ENCODE measurements around the gene ATG4C. TPM values are rescaled to one million over a fixed set of nuclear protein-coding genes. Genes with fewer than 3 reads are reported as not detected.
"Not testable (repeated sequence)": the region's sequence is repeated elsewhere in the genome, so short reads cannot be mapped to it uniquely, and the experiment has no call there.

ATG4C gene
- total RNA-seq, 1 donor from 2014 or later = 7.3 TPM

DNA sequence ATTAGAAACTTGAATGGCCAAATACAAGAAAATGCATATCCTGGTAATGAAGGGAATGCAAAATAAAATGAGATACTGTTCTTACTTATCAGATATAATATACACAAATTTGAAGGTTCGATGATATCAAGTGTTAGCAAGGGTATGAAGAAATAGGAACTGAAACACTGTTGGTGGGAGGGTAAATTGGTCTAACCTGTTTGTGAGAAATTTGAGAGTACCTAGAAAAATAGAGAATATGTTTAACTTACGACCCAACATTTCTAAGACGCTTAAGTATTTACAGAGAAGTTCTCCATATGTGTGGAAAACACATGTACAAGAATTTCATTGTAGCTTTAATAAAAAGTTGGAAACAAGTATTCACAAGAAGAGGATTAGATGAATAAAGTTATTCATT, 25.9 kb downstream of the ATG4C start:
- H3K4me1 Mint-ChIP-seq (ENCODE audit: unreplicated experiment) = no peaks in the 10 kb centered on the region
- DNase-seq (ENCODE audit: low spot score) = no peak
- H3K27ac Mint-ChIP-seq (ENCODE audit: unreplicated experiment) = no peak overlapping the region
- H3K4me3 Mint-ChIP-seq (ENCODE audit: unreplicated experiment) = no peak overlapping the region
- H3K36me3 Mint-ChIP-seq (ENCODE audit: low read depth, unreplicated experiment) = peaks cover 4% of the 10 kb centered on the region
- H3K27me3 Mint-ChIP-seq (ENCODE audit: unreplicated experiment) = no peaks in the 10 kb centered on the region
- H3K9me3 Mint-ChIP-seq (ENCODE audit: unreplicated experiment) = no peaks in the 10 kb centered on the region
- TF ChIP-seq, protein P1, sequence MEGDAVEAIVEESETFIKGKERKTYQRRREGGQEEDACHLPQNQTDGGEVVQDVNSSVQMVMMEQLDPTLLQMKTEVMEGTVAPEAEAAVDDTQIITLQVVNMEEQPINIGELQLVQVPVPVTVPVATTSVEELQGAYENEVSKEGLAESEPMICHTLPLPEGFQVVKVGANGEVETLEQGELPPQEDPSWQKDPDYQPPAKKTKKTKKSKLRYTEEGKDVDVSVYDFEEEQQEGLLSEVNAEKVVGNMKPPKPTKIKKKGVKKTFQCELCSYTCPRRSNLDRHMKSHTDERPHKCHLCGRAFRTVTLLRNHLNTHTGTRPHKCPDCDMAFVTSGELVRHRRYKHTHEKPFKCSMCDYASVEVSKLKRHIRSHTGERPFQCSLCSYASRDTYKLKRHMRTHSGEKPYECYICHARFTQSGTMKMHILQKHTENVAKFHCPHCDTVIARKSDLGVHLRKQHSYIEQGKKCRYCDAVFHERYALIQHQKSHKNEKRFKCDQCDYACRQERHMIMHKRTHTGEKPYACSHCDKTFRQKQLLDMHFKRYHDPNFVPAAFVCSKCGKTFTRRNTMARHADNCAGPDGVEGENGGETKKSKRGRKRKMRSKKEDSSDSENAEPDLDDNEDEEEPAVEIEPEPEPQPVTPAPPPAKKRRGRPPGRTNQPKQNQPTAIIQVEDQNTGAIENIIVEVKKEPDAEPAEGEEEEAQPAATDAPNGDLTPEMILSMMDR (IDR thresholded peaks at IDR 0.05; ENCODE audit: unreplicated experiment) = no peak

DNA sequence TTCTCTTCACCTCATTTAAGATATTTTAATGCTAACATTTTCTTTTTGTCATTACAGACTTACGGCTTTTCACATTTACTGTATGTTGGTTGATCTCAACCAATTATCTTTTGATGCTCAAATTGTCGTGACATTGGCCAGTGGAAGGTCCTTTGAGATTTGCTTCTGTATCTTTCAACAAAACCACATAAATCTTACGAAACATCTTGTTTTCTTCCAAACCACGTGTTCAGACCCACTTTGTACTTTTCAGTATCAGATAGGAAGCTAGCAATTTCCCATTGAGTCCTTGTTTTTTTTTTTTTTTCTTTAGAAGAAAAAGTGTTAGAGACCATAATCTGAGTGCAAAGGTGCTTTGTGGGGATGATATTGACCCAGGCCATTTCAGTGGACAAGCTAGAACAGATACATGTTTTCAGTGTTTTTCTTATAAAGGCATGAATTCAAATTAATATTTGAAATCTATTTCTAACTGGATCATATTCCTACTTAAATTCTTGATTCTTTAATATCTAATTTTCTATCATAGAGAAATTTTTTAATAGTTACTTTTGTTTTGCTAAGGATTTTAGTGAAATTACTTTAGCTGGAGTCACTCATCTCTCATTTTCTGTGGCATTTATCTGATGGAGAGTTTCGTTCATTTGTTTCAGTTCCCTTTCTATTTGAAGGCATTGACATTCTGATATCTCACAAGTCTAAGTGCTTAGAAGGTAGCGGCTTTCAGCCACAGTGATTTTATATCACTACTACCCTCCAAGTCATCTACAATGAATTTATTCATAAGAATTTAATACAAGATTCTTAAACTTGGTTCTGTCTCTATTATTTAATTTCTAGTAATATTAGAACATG, 26.7 kb downstream of the ATG4C start:
- DNase-seq (ENCODE audit: low spot score) = no peak
- no peaks in the 10 kb centered on the region for H3K4me1 Mint-ChIP-seq (ENCODE audit: unreplicated experiment)
- no peaks in the 10 kb centered on the region for H3K27me3 Mint-ChIP-seq (ENCODE audit: unreplicated experiment)
- TF ChIP-seq, protein P1 (IDR thresholded peaks at IDR 0.05; ENCODE audit: unreplicated experiment) = no peak
- H3K9me3 Mint-ChIP-seq (ENCODE audit: unreplicated experiment) = no peaks in the 10 kb centered on the region
- no peak overlapping the region for H3K4me3 Mint-ChIP-seq (ENCODE audit: unreplicated experiment)
- peaks cover 4% of the 10 kb centered on the region for H3K36me3 Mint-ChIP-seq (ENCODE audit: low read depth, unreplicated experiment)
- H3K27ac Mint-ChIP-seq (ENCODE audit: unreplicated experiment) = no peak overlapping the region

- Mint-ChIP-seq H3K4me1 (ENCODE audit: unreplicated experiment) (peaks cover 11% of the 10 kb centered on the region), H3K9me3 (ENCODE audit: unreplicated experiment) (no peaks in the 10 kb centered on the region), H3K4me3 (ENCODE audit: unreplicated experiment) (no peak overlapping the region), H3K27me3 (ENCODE audit: unreplicated experiment) (no peaks in the 10 kb centered on the region), H3K27ac (ENCODE audit: unreplicated experiment) (no peak overlapping the region), H3K36me3 (ENCODE audit: low read depth, unreplicated experiment) (peaks cover 4% of the 10 kb centered on the region)
- no peak for DNase-seq (ENCODE audit: low spot score)
- TF ChIP-seq, protein P1 (IDR thresholded peaks at IDR 0.05; ENCODE audit: unreplicated experiment) = no peak
Observed at GRCh38 chr1:62823556-62823955, 39.6 kb downstream of the ATG4C start.

- Mint-ChIP-seq H3K36me3 (ENCODE audit: low read depth, unreplicated experiment) (peaks cover 4% of the 10 kb centered on the region), H3K4me3 (ENCODE audit: unreplicated experiment) (no peak overlapping the region), H3K9me3 (ENCODE audit: unreplicated experiment) (no peaks in the 10 kb centered on the region), H3K27me3 (ENCODE audit: unreplicated experiment) (no peaks in the 10 kb centered on the region), H3K27ac (ENCODE audit: unreplicated experiment) (peak overlapping the region; percentile 57), H3K4me1 (ENCODE audit: unreplicated experiment) (peaks cover 11% of the 10 kb centered on the region)
- DNase-seq (ENCODE audit: low spot score) = no peak
- TF ChIP-seq, protein P1 (IDR thresholded peaks at IDR 0.05; ENCODE audit: unreplicated experiment) = no peak
Observed at GRCh38 chr1:62826901-62827300, 43.0 kb downstream of the ATG4C start.

DNA sequence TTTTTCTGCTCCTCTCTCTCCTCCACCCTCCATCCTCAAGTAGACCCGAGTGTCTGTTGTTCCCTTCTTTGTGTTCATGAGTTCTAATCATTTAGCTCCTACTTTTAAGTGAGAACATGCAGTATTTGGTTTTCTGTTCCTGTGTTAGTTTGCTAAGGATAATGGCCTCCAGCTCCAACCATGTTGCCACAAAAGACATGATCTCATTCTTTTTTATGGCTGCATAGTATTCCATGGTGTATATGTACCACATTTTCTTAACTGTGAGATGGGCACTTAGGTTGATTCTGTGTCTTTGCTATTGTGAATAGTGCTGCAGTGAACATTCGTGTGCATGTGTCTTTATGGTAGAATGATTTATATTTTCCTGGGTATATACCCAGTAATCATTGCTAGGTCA, 43.9 kb downstream of the ATG4C start:
- H3K27ac Mint-ChIP-seq (ENCODE audit: unreplicated experiment); H3K27me3 Mint-ChIP-seq (ENCODE audit: unreplicated experiment); DNase-seq (ENCODE audit: low spot score); H3K4me3 Mint-ChIP-seq (ENCODE audit: unreplicated experiment); H3K9me3 Mint-ChIP-seq (ENCODE audit: unreplicated experiment); H3K36me3 Mint-ChIP-seq (ENCODE audit: low read depth, unreplicated experiment): not testable (repeated sequence)
- peaks cover 11% of the 10 kb centered on the region for H3K4me1 Mint-ChIP-seq (ENCODE audit: unreplicated experiment)

Data from endothelial cell (in vitro differentiated cells).